Colonic mucosa (tissue), 4 donors: ENCODE data around the gene BOK. TPM values are rescaled to one million over a fixed set of nuclear protein-coding genes. Genes with fewer than 3 reads are reported as not detected.

Experiments used
- DNase-seq: peaks from one replicate; pipeline ENCODE4 v3.0.0-alpha.2; 2020
- H3K27ac ChIP-seq: fragments of 200-600 bp; one replicate; pipeline ENCODE4 v1.8.0; 2021
- H3K27me3 ChIP-seq: fragments of 200-600 bp; one replicate; pipeline ENCODE4 v1.8.0; 2021
- H3K36me3 ChIP-seq: fragments of 200-600 bp; one replicate; pipeline ENCODE4 v1.8.0; 2021
- H3K4me1 ChIP-seq: fragments of 200-600 bp; one replicate; pipeline ENCODE4 v1.8.0; 2021; ENCODE audit warnings: mild to moderate bottlenecking
- H3K4me3 ChIP-seq: fragments of 200-600 bp; one replicate; pipeline ENCODE4 v1.8.0; 2021
- H3K9ac ChIP-seq, 2 donors: one replicate each; pipeline ENCODE4 v1.7.0; 2013; ENCODE audit warnings: control low read depth in 2 of 2, low read depth in 2 of 2, low read length in 2 of 2
- H3K9me3 ChIP-seq: fragments of 200-600 bp; one replicate; pipeline ENCODE4 v1.8.0; 2021
- intact Hi-C: fragments of 100-400 bp; cut with DNase I; formaldehyde crosslinking; loops from one replicate; pipeline ENCODE4 v1.14.1; 2022
- total RNA-seq, 2 donors: library from RNA; stranded (reverse); fragmentation: NEBNext Ultra II Directional in 1 of 2; extraction: Animal tissue kit (Norgen Biotek cat#: 25700) in 1 of 2; gene quantifications; one replicate each; pipeline ENCODE4 v1.2.1, GENCODE V29; 2021
- TF ChIP-seq, protein P1 (sequence below): fragments of 200-600 bp; IDR thresholded peaks from one replicate; pipeline ENCODE4 v1.8.0; 2022; ENCODE audit warnings: antibody characterized with exemption, mild to moderate bottlenecking
- donor health status: healthy.
- donor health status: DM: no; HTN: no; CAD: no.
- donor health status: DM: no; HTN: no; CAD: no.

The BOK gene, protein sequence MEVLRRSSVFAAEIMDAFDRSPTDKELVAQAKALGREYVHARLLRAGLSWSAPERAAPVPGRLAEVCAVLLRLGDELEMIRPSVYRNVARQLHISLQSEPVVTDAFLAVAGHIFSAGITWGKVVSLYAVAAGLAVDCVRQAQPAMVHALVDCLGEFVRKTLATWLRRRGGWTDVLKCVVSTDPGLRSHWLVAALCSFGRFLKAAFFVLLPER
- 10 to 100 TPM in 1 of 2 donors, 1 to 10 TPM in 1; 8.3 to 14.1 TPM for total RNA-seq

DNA sequence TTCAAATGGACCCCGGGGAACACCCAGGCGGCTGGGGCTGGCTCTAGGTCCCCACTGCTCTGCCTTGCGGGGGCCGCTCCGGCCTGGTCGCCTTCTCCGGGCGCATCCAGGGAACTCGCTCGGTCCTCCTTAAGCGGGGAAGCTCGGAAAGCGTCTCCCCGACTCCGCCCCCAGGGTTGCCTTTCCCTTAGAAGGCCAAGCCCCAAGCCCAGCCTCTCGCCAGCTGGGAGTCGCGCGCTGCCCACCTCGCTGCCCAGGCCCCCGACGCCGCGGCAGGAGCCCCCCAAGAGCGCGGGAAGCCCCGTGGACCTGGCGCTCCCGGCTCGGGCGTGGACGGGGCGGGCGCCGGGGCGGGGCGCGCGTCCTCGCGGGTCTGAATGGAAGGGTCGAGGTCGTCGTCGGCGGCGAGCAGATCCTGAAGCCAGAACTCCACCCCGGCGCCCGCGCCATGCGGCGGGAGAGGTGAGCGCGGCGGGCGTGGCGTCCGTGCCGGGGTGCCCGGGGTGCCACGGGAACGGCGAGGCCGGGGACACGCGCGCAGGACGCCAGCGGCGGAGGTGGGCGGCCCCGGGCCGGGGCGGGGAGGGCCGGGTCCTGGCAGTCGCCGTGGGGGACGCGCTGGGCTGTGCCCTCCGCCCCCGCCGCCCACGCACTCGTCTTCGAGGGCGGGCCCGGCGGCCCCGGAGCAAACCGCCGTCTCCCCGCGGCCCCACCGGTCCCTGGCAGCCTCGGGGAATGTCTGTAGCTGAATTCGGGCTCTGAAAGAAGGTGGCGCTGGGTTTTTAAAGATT, at the start of gene BOK:
BOK (plus strand) TSS at position 214 of the 791 bp plus-strand sequence. CDS start 739 bp downstream, outside the sequence.
- Histone ChIP-seq H3K9me3 (no peaks in the 10 kb centered on the region), H3K27me3 (peaks cover 10% of the 10 kb centered on the region), H3K27ac (peak within 1 kb of the TSS; percentile 57), H3K36me3 (no peaks in the 10 kb centered on the region), H3K4me3 (peak within 1 kb of the TSS; percentile 71), H3K9ac (peak within 1 kb of the TSS; percentile 49 to 66), H3K4me1 (peaks cover 3% of the 10 kb centered on the region)
- peak; percentile 75 for DNase-seq
- intact Hi-C loops = no loop called here
- TF ChIP-seq, protein P1, sequence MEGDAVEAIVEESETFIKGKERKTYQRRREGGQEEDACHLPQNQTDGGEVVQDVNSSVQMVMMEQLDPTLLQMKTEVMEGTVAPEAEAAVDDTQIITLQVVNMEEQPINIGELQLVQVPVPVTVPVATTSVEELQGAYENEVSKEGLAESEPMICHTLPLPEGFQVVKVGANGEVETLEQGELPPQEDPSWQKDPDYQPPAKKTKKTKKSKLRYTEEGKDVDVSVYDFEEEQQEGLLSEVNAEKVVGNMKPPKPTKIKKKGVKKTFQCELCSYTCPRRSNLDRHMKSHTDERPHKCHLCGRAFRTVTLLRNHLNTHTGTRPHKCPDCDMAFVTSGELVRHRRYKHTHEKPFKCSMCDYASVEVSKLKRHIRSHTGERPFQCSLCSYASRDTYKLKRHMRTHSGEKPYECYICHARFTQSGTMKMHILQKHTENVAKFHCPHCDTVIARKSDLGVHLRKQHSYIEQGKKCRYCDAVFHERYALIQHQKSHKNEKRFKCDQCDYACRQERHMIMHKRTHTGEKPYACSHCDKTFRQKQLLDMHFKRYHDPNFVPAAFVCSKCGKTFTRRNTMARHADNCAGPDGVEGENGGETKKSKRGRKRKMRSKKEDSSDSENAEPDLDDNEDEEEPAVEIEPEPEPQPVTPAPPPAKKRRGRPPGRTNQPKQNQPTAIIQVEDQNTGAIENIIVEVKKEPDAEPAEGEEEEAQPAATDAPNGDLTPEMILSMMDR = no peak

DNA sequence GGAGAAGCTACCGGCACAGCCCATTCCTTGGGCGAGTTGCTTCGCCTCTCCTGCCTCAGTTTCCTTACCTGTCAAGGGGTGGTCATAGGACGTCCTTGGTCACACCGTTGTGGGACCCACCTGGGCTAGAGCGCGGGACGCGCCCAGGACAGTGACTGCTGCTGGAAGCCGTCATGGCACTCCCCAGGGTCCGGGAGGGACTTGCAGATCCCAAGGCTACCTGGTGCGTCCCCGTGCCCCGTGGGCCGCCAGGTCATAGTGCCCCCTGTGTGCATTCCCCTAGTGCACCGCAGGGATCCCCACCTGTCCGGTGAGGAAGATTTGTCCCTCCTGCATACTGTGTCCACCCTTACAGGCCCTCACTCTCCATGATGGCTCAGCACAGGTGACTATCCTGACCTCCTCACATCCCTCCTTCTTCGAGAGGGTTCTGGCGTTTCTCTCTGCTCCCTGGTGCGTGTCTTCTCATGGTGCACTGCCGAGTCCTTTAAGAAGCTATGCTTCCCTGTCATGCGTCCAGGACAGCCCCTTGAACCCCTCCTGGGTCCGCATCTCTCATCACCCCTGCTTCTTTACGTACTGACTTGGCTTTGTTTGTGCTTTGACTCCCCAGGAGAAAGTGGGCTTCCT, 49.3 kb upstream of the BOK start:
- peak overlapping the region; percentile 69 for H3K27ac ChIP-seq
- peaks cover 8% of the 10 kb centered on the region for H3K4me1 ChIP-seq
- intact Hi-C loops = no loop called here
- DNase-seq = no peak
- H3K9ac ChIP-seq = peak overlapping the region; percentile 75 to 84
- no peaks in the 10 kb centered on the region for H3K36me3 ChIP-seq
- TF ChIP-seq, protein P1 = no peak
- H3K4me3 ChIP-seq = peak overlapping the region; percentile 90
- no peaks in the 10 kb centered on the region for H3K9me3 ChIP-seq
- no peaks in the 10 kb centered on the region for H3K27me3 ChIP-seq

DNA sequence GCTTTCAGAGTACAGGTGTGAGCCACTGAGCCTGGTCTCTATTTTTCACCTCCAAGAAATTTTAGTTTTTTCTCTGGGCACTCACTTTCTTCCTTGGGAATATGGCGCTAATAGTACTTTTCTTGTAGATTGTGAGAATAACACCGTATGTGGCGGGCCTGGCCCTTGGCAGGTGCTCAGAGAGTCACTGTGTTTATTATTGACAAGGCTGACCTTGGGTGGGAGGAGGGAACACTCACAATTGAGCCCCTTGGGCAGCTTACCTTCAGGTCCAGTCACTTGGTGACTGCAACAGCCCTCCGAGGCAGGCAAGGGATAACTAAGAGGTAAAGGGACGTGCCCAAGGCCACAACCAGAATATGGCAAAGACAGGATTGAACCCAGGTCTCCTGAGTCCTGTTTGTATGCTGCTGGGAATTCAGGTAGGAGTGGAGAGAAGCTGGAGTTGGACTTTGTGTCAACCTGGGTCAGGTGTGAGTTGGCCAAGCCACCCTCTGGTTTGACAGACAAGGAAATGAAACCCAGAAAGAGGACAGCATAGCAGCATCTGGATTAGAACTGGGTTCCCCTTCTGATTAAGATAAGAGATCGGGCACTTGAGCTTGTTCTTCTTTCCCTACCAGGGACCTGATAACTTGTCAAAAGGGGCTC, 47.3 kb upstream of the BOK start:
- H3K36me3 ChIP-seq = no peaks in the 10 kb centered on the region
- intact Hi-C loops = no loop called here

DNA sequence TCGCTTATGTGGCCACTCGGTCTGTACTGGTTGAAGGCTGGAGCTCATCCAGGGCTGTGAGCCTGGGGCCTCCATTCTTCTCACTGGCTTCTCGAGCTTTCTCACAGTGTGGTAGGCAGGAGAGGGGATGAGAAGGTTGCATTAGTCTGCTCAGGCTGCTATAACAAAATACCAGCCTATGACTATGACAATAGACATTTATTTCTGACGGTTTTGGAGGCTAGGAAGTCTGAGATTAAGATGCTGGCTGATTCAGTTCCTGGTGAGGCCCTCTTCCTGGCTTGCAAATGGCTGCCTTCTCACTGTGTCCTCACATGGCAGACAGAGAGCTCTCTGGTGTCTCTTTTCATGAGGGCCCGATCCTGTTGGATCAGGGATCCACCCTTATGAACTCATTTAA, 44.0 kb upstream of the BOK start:
- Histone ChIP-seq H3K4me3 (no peak overlapping the region), H3K36me3 (no peaks in the 10 kb centered on the region), H3K4me1 (peaks cover under 1% of the 10 kb centered on the region), H3K27me3 (no peaks in the 10 kb centered on the region), H3K9ac (no peak overlapping the region), H3K27ac (no peak overlapping the region), H3K9me3 (no peaks in the 10 kb centered on the region)
- TF ChIP-seq, protein P1 = no peak
- intact Hi-C loops = no loop called here
- DNase-seq = no peak

More for the DNA sequence above, 47.3 kb upstream of the BOK start:
- Histone ChIP-seq H3K9me3 (no peaks in the 10 kb centered on the region), H3K27me3 (no peaks in the 10 kb centered on the region), H3K27ac (no peak overlapping the region), H3K4me3 (no peak overlapping the region), H3K9ac (no peak overlapping the region), H3K4me1 (peaks cover 8% of the 10 kb centered on the region)
- no peak for DNase-seq
- TF ChIP-seq, protein P1 = no peak
